Hippocampal formation (tissue), 2 donors: Measurements from ENCODE around the gene SH3BP2.

Experiments
- DNase-seq, 2 donors: peaks; one replicate each; lab custom pipeline; 2025; lab: John Stamatoyannopoulos, UW

Gene SH3BP2

GRCh38 chr4:2878346-2878745 is 85.5 kb downstream of the SH3BP2 start:
- DNase-seq, result no peak

- no peak for DNase-seq
Measured at GRCh38 chr4:2879026-2879425, 86.1 kb downstream of the SH3BP2 start.

GRCh38 chr4:2881431-2881830 is 88.5 kb downstream of the SH3BP2 start:
- DNase-seq, result no peak

- DNase-seq, result no peak
Measured at GRCh38 chr4:2882341-2882740, 89.5 kb downstream of the SH3BP2 start.

- no peak for DNase-seq
Measured at GRCh38 chr4:2886161-2886560, 93.3 kb downstream of the SH3BP2 start.

GRCh38 chr4:2886622-2887021 is 93.7 kb downstream of the SH3BP2 start:
- DNase-seq, result no peak

- DNase-seq, result no peak
Measured at GRCh38 chr4:2887343-2887742, 94.5 kb downstream of the SH3BP2 start.

- DNase-seq, result no peak
Measured at GRCh38 chr4:2888886-2889285, 96.0 kb downstream of the SH3BP2 start.
